C4-2B (cell line): ENCODE results near the gene OR11G2.
"Not testable (repeated sequence)": the region's sequence is repeated elsewhere in the genome, so short reads cannot be mapped to it uniquely, and the experiment has no call there.

Experiments
- H3K27ac ChIP-seq: fragments of 450-650 bp; 2 replicates; pipeline ENCODE4 v1.5.1; 2017
- CTCF ChIP-seq: fragments of 450-650 bp; conservative IDR thresholded peaks from 2 replicates; pipeline ENCODE4 v1.5.1; 2017; ENCODE audit warnings: mild to moderate bottlenecking
- ZFX ChIP-seq: fragments of 450-650 bp; IDR thresholded peaks from 2 replicates; pipeline ENCODE4 v1.6.1; 2017

The OR11G2 gene

GRCh38 chr14:20195911-20196310 lies 5.2 kb downstream of the OR11G2 start:
- no peak overlapping the region for H3K27ac ChIP-seq
- TF ChIP-seq ZFX: no peak
- peak; percentile 58 for TF ChIP-seq CTCF

- no peak overlapping the region for H3K27ac ChIP-seq
- no peak for TF ChIP-seq ZFX
- no peak for TF ChIP-seq CTCF
Measured at GRCh38 chr14:20197459-20197858, 6.8 kb downstream of the OR11G2 start.

GRCh38 chr14:20198991-20199390 lies 8.3 kb downstream of the OR11G2 start:
- TF ChIP-seq CTCF (no peak), ZFX (no peak)

GRCh38 chr14:20204721-20205120 lies 14.0 kb downstream of the OR11G2 start:
- H3K27ac ChIP-seq: no peak overlapping the region
- no peak for TF ChIP-seq ZFX
- TF ChIP-seq CTCF: no peak

More at GRCh38 chr14:20198991-20199390, 8.3 kb downstream of the OR11G2 start:
- no peak overlapping the region for H3K27ac ChIP-seq

- TF ChIP-seq CTCF: no peak
- TF ChIP-seq ZFX: no peak
- H3K27ac ChIP-seq: no peak overlapping the region
Measured at GRCh38 chr14:20209595-20209994, 18.9 kb downstream of the OR11G2 start.

GRCh38 chr14:20212406-20212805 lies 21.7 kb downstream of the OR11G2 start:
- H3K27ac ChIP-seq: not testable (repeated sequence)

GRCh38 chr14:20215196-20215595 lies 24.5 kb downstream of the OR11G2 start:
- no peak for TF ChIP-seq ZFX
- no peak for TF ChIP-seq CTCF
- H3K27ac ChIP-seq: no peak overlapping the region

GRCh38 chr14:20219033-20219432 lies 28.3 kb downstream of the OR11G2 start:
- no peak overlapping the region for H3K27ac ChIP-seq
- TF ChIP-seq CTCF (no peak), ZFX (no peak)
